ENCODE data around the gene ALDH3A2.

The ALDH3A2 gene

GRCh38 chr17:19718041-19718612 lies 69.6 kb downstream of the ALDH3A2 start:
- no peak for TF ChIP-seq CTCF (conservative IDR thresholded peaks at IDR 0.05)
- no peak overlapping the region for H3K27ac ChIP-seq

- TF ChIP-seq CTCF (conservative IDR thresholded peaks at IDR 0.05), result no peak
Measured at GRCh38 chr17:19718613-19719354, 70.2 kb downstream of the ALDH3A2 start.

GRCh38 chr17:19719355-19720209 lies 71.0 kb downstream of the ALDH3A2 start:
- H3K27ac ChIP-seq, result no peak overlapping the region
- no peak for TF ChIP-seq CTCF (conservative IDR thresholded peaks at IDR 0.05)

More at GRCh38 chr17:19718613-19719354, 70.2 kb downstream of the ALDH3A2 start:
- H3K27ac ChIP-seq, result no peak overlapping the region

- no peak overlapping the region for H3K27ac ChIP-seq
- TF ChIP-seq CTCF (conservative IDR thresholded peaks at IDR 0.05), result no peak
Measured at GRCh38 chr17:19720210-19720475, 71.6 kb downstream of the ALDH3A2 start.

- H3K27ac ChIP-seq, result no peak overlapping the region
- TF ChIP-seq CTCF (conservative IDR thresholded peaks at IDR 0.05), result no peak
Measured at GRCh38 chr17:19720631-19721426, 72.3 kb downstream of the ALDH3A2 start.

GRCh38 chr17:19723964-19724363 lies 75.4 kb downstream of the ALDH3A2 start:
- TF ChIP-seq CTCF (conservative IDR thresholded peaks at IDR 0.05), result no peak
- H3K27ac ChIP-seq, result no peak overlapping the region
